NCI-H226 (cell line): ENCODE results near the gene ARSG.
"Not testable (repeated sequence)": the region's sequence is repeated elsewhere in the genome, so short reads cannot be mapped to it uniquely, and the experiment has no call there.

ENCODE experiments used
- DNase-seq: peaks from one replicate; pipeline ENCODE4 v3.0.0-alpha.2; 2015

The ARSG gene

GRCh38 chr17:68334393-68334792, 43.1 kb downstream of the ARSG start:
- no peak for DNase-seq

- DNase-seq = no peak
These were observed 50.2 kb downstream of the ARSG start for GRCh38 chr17:68341482-68341881.

GRCh38 chr17:68343976-68344375, 52.7 kb downstream of the ARSG start:
- DNase-seq = no peak

GRCh38 chr17:68344701-68345136, 53.4 kb downstream of the ARSG start:
- peak; percentile 70 for DNase-seq

GRCh38 chr17:68346448-68346847, 55.2 kb downstream of the ARSG start:
- no peak for DNase-seq

GRCh38 chr17:68347380-68347779, 56.1 kb downstream of the ARSG start:
- no peak for DNase-seq

- DNase-seq = no peak
These were observed 57.9 kb downstream of the ARSG start for GRCh38 chr17:68349157-68349556.

- no peak for DNase-seq
These were observed 60.1 kb downstream of the ARSG start for GRCh38 chr17:68351395-68351794.

GRCh38 chr17:68352041-68352440, 60.7 kb downstream of the ARSG start:
- DNase-seq = no peak

- DNase-seq = not testable (repeated sequence)
These were observed 61.4 kb downstream of the ARSG start for GRCh38 chr17:68352671-68353070.

- DNase-seq = no peak
These were observed 61.8 kb downstream of the ARSG start for GRCh38 chr17:68353111-68353521.

- DNase-seq = peak; percentile 26
These were observed 63.0 kb downstream of the ARSG start for GRCh38 chr17:68354311-68354710.

- DNase-seq = peak; percentile 71
These were observed 63.8 kb downstream of the ARSG start for GRCh38 chr17:68355108-68355507.

GRCh38 chr17:68356520-68356919, 65.2 kb downstream of the ARSG start:
- DNase-seq = no peak

GRCh38 chr17:68356949-68357455, 65.7 kb downstream of the ARSG start:
- no peak for DNase-seq

- DNase-seq = no peak
These were observed 66.6 kb downstream of the ARSG start for GRCh38 chr17:68357886-68358285.

GRCh38 chr17:68359791-68360535, 68.7 kb downstream of the ARSG start:
- DNase-seq = no peak

- DNase-seq = no peak
These were observed 74.2 kb downstream of the ARSG start for GRCh38 chr17:68365469-68365868.

- DNase-seq = no peak
These were observed 77.1 kb downstream of the ARSG start for GRCh38 chr17:68368387-68368786.

- no peak for DNase-seq
These were observed 84.3 kb downstream of the ARSG start for GRCh38 chr17:68375566-68375965.

- DNase-seq = not testable (repeated sequence)
These were observed 84.9 kb downstream of the ARSG start for GRCh38 chr17:68376178-68376577.

- no peak for DNase-seq
These were observed 86.5 kb downstream of the ARSG start for GRCh38 chr17:68377771-68378267.

GRCh38 chr17:68378268-68379176, 87.2 kb downstream of the ARSG start:
- peak; percentile 81 for DNase-seq

- no peak for DNase-seq
These were observed 87.8 kb downstream of the ARSG start for GRCh38 chr17:68379177-68379510.
